Keratinocyte (primary cell): ENCODE results near the gene RCHY1. TPM values are rescaled to one million over a fixed set of nuclear protein-coding genes. Genes with fewer than 3 reads are reported as not detected.

Experiments used
- DNase-seq: peaks from one replicate; pipeline ENCODE4 v3.0.0-alpha.2; 2011; ENCODE audit warnings: low read depth, missing footprints, low spot score
- FAIRE-seq: peaks from 2 replicates; lab custom pipeline; 2011; peaks lifted over from hg19 to GRCh38; lab: Jason Lieb, UNC
- H2AFZ ChIP-seq: 2 replicates; pipeline ENCODE4 v1.6.0; 2012; ENCODE audit warnings: low read length, control low read depth, inconsistent platforms; ENCODE audit not compliant: control insufficient read depth
- H3K27ac ChIP-seq: 2 replicates; pipeline ENCODE4 v1.5.1; 2011; ENCODE audit warnings: low read length; ENCODE audit not compliant: control insufficient read depth, insufficient read depth
- H3K27me3 ChIP-seq: 3 replicates; pipeline ENCODE4 v1.6.0; 2011; ENCODE audit warnings: low read length; ENCODE audit not compliant: control insufficient read depth, insufficient read depth; ENCODE audit errors: extremely low read depth
- H3K36me3 ChIP-seq, 2 experiments: 2 replicates in 1 of 2; 3 replicates in 1 of 2; pipeline ENCODE4 v1.5.1; 2011; ENCODE audit warnings: low read length in 2 of 2, mild to moderate bottlenecking in 1 of 2; ENCODE audit not compliant: control insufficient read depth in 2 of 2, insufficient read depth in 2 of 2; ENCODE audit errors: extremely low read depth in 1 of 2
- H3K4me1 ChIP-seq: 3 replicates; pipeline ENCODE4 v1.5.1; 2011; ENCODE audit warnings: low read length; ENCODE audit not compliant: control insufficient read depth, insufficient read depth; ENCODE audit errors: extremely low read depth
- H3K4me2 ChIP-seq: 3 replicates; pipeline ENCODE4 v1.6.0; 2011; ENCODE audit warnings: low read depth, low read length; ENCODE audit not compliant: control insufficient read depth, insufficient read depth; ENCODE audit errors: extremely low read depth
- H3K4me3 ChIP-seq, 3 experiments: fragments of 200-600 bp in 1 of 3; sonication (generic) in 1 of 3; 2 replicates in 2 of 3; 3 replicates in 1 of 3; pipeline ENCODE4 v1.5.1; 2011 to 2016; ENCODE audit warnings: low read length in 3 of 3, mild to moderate bottlenecking in 3 of 3, control low read depth in 2 of 3, inconsistent platforms in 1 of 3, low read depth in 1 of 3, mixed read lengths in 1 of 3, mixed run types in 1 of 3, moderate library complexity in 1 of 3; ENCODE audit not compliant: control insufficient read depth in 2 of 3, insufficient read depth in 2 of 3; ENCODE audit errors: extremely low read depth in 1 of 3
- H3K79me2 ChIP-seq: 2 replicates; pipeline ENCODE4 v1.6.0; 2012; ENCODE audit warnings: low read length; ENCODE audit not compliant: control insufficient read depth, insufficient read depth
- H3K9ac ChIP-seq: 3 replicates; pipeline ENCODE4 v1.6.0; 2011; ENCODE audit warnings: low read length; ENCODE audit not compliant: control insufficient read depth, insufficient read depth; ENCODE audit errors: extremely low read depth
- H3K9me1 ChIP-seq: 3 replicates; pipeline ENCODE4 v1.6.0; 2011; ENCODE audit warnings: low read length; ENCODE audit not compliant: control insufficient read depth, insufficient read depth; ENCODE audit errors: extremely low read depth
- H3K9me3 ChIP-seq: 2 replicates; pipeline ENCODE4 v1.5.1; 2012; ENCODE audit warnings: low read depth, low read length; ENCODE audit not compliant: control insufficient read depth
- H4K20me1 ChIP-seq: 3 replicates; pipeline ENCODE4 v1.6.0; 2011; ENCODE audit warnings: low read length; ENCODE audit not compliant: control insufficient read depth, insufficient read depth; ENCODE audit errors: extremely low read depth
- EZH2 ChIP-seq: IDR thresholded peaks from one replicate; pipeline ENCODE4 v1.6.1; 2012; ENCODE audit warnings: inconsistent platforms, mild to moderate bottlenecking, low read length, moderate library complexity
- dilution Hi-C: fragments of 300-500 bp; cut with MboI; formaldehyde crosslinking; loops from one replicate; pipeline ENCODE4 v1.7.0; 2020; ENCODE audit warnings: low sequenced_read_pairs; ENCODE audit not compliant: extremely low pct_ligation_motif_present
- polyA plus RNA-seq, 5 experiments: library from polyadenylated mRNA; depleted of rRNA in 3 of 5; stranded (reverse) in 3 of 5; stranded (forward) in 1 of 5; unstranded in 1 of 5; fragments of >200 nt; gene quantifications; 1 replicate in 1 of 5; 2 replicates in 3 of 5; 3 replicates in 1 of 5; pipeline versions ENCODE4 v1.2.1 to v1.2.3, GENCODE V29; 2011 to 2012; ENCODE audit warnings: missing spikeins in 2 of 5, low read depth in 1 of 5, low replicate concordance in 1 of 5
- TF ChIP-seq, protein P1 (sequence below), 3 experiments: IDR thresholded peaks in 1 of 3; conservative IDR thresholded peaks in 1 of 3; optimal IDR thresholded peaks in 1 of 3; 2 replicates in 2 of 3; 3 replicates in 1 of 3; pipeline versions ENCODE3 to v1.5.1; 2011; ENCODE audit warnings: low read length in 3 of 3, mild to moderate bottlenecking in 3 of 3, moderate library complexity in 2 of 3, control low read depth in 1 of 3, inconsistent platforms in 1 of 3; ENCODE audit not compliant: insufficient read depth in 2 of 3; ENCODE audit errors: extremely low read depth in 1 of 3

The RCHY1 gene
- polyA plus RNA-seq, 1 donor (not counting 4 experiments of a cell fraction or from before 2014, with no cell fraction given): 29.0 TPM

DNA sequence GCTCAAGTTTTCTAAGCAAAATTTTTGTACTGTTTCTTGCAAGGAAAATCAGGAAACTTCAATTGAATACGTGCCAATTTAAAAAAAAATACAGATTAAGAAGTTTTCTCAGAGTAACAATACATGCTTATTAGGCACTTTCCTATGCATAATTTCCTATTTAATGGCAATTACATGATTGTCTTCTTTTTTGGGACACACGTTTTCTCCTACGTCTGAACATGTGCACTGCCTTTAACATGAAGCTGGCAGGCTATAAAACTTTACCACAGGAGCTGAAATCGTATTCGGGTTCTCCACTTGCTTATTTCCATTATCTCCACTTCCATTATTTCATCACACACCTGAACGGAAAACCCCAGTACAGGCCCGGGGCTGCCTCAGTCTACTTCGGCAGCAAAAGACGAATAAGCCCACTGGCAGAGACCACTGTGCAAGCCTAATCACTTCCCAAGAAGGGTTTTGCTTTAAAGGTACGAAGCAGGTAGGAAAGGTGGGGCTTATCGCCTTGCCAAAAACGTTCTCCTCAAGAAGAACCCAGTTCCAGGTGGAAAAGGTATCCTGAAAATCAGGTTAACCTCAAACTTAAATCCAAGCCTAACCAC is 575 bp downstream of the RCHY1 start:
- Histone ChIP-seq H3K27me3 (no peaks in the 10 kb centered on the region), H3K4me3 (peak overlapping the region; percentile 58 to 93 (median 84)), H3K9me3 (no peaks in the 10 kb centered on the region), H3K9me1 (peaks cover 2% of the 10 kb centered on the region), H3K4me2 (peak overlapping the region; percentile 93), H3K36me3 (no peaks in the 10 kb centered on the region), H3K27ac (peak overlapping the region; percentile 92), H2AFZ (peak overlapping the region; percentile 95), H4K20me1 (no peaks in the 10 kb centered on the region), H3K79me2 (peaks cover 50% of the 10 kb centered on the region), H3K9ac (peak overlapping the region; percentile 93), H3K4me1 (peaks cover 29% of the 10 kb centered on the region)
- dilution Hi-C loops: no loop called here
- FAIRE-seq (no peak), DNase-seq (no peak)
- TF ChIP-seq, protein P1, sequence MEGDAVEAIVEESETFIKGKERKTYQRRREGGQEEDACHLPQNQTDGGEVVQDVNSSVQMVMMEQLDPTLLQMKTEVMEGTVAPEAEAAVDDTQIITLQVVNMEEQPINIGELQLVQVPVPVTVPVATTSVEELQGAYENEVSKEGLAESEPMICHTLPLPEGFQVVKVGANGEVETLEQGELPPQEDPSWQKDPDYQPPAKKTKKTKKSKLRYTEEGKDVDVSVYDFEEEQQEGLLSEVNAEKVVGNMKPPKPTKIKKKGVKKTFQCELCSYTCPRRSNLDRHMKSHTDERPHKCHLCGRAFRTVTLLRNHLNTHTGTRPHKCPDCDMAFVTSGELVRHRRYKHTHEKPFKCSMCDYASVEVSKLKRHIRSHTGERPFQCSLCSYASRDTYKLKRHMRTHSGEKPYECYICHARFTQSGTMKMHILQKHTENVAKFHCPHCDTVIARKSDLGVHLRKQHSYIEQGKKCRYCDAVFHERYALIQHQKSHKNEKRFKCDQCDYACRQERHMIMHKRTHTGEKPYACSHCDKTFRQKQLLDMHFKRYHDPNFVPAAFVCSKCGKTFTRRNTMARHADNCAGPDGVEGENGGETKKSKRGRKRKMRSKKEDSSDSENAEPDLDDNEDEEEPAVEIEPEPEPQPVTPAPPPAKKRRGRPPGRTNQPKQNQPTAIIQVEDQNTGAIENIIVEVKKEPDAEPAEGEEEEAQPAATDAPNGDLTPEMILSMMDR (optimal IDR thresholded peaks at IDR 0.05 in 1 of 3, IDR thresholded peaks at IDR 0.05 in 1 of 3, conservative IDR thresholded peaks at IDR 0.05 in 1 of 3; ENCODE audit: extremely low read depth in 1 of 3, insufficient read depth in 2 of 3, low read length in 3 of 3): no peak
- TF ChIP-seq EZH2: no peak

DNA sequence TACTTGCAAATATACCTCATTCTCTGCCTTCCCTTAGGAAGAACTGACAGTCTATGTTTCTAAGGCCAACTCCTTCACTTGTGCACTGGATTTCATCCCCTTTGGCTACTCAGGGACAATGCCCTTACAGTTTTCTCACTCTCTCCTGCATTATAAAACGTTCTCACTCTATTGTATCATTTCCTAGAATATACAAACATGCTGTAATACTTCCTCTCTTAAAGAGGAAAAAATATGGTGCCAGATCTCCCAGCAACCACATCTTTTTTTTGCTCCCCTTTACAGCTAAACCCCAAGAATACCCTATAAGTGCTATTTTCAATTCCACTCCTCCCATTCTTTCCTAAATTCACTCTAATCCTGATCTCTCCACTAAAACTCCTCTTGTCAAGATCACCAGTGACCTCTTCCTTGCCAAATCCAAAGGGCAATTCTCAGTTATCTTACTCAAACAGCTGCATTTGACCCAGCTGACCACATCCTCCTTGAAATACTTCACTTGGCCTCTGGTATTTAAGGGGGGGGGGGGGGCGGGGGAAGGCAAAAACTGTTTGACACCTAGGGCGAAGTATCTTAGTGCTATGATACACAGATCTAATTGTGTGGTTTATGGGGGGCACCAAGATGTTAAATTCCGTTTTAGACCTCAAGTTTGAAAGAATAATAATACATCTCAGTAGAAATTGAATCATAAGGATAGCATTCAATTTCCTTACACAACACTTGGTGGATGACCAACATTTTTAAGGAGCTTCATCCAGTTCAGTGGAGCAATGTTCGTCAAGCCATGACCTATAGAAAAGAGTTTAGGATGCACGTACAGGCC is 1.6 kb downstream of the RCHY1 start:
- peak overlapping the region; percentile 93 for H3K4me2 ChIP-seq
- no peaks in the 10 kb centered on the region for H4K20me1 ChIP-seq
- TF ChIP-seq, protein P1 (optimal IDR thresholded peaks at IDR 0.05 in 1 of 3, IDR thresholded peaks at IDR 0.05 in 1 of 3, conservative IDR thresholded peaks at IDR 0.05 in 1 of 3; ENCODE audit: extremely low read depth in 1 of 3, insufficient read depth in 2 of 3, low read length in 3 of 3): no peak
- no peak for TF ChIP-seq EZH2
- H3K9ac ChIP-seq: peak overlapping the region; percentile 93
- no peak overlapping the region for H2AFZ ChIP-seq
- H3K27me3 ChIP-seq: no peaks in the 10 kb centered on the region
- H3K36me3 ChIP-seq: no peaks in the 10 kb centered on the region
- peak overlapping the region; percentile 58 to 93 (median 84) for H3K4me3 ChIP-seq
- H3K27ac ChIP-seq: peak overlapping the region; percentile 92
- H3K9me3 ChIP-seq: no peaks in the 10 kb centered on the region
- no peak for FAIRE-seq
- dilution Hi-C loops: no loop called here
- peaks cover 2% of the 10 kb centered on the region for H3K9me1 ChIP-seq
- no peak for DNase-seq
- peaks cover 50% of the 10 kb centered on the region for H3K79me2 ChIP-seq
- H3K4me1 ChIP-seq: peaks cover 29% of the 10 kb centered on the region
